T-cell (primary cell): ENCODE measurements around the gene ZNF280D. TPM values are rescaled to one million over a fixed set of nuclear protein-coding genes. Genes with fewer than 3 reads are reported as not detected.

ENCODE experiments used
- ATAC-seq, 4 experiments: fragments of 200-7000 bp in 3 of 4; fragments of 150-1000 bp in 1 of 4; cut with Tn5 transposase; replicated peaks in 1 of 4; 1 replicate in 3 of 4; 2 replicates in 1 of 4; pipeline ENCODE4 v1.10.0; 2021; ENCODE audit warnings: moderate library complexity in 3 of 4, mild to moderate bottlenecking in 2 of 4, moderate number of reproducible peaks in 1 of 4
- CTCF ChIA-PET, 2 donors: fragments of 300-600 bp; sonication (Branson Sonifier 250); formaldehyde crosslinking; loops; one replicate each; lab custom pipeline; 2022; ENCODE audit warnings: antibody characterized with exemption in 2 of 2; lab: Charles Lee
- POLR2A ChIA-PET, 2 donors: fragments of 300-600 bp; sonication (Branson Sonifier 250); formaldehyde crosslinking; loops; one replicate each; lab custom pipeline; 2022; ENCODE audit warnings: antibody characterized with exemption in 2 of 2; lab: Charles Lee
- DNase-seq, 35 experiments: peaks; one replicate each; pipeline versions ENCODE4 v3.0.0 to v3.0.0-alpha.2; 2013 to 2023
- H3K27ac ChIP-seq: one replicate; pipeline ENCODE4 v1.5.1; 2013; ENCODE audit warnings: low read length
- H3K27me3 ChIP-seq, 2 experiments: replicated peaks in 1 of 2; 1 replicate in 1 of 2; 2 replicates in 1 of 2; pipeline versions ENCODE4 v1.6.1 to v1.7.0; 2013; ENCODE audit warnings: low read length in 1 of 2, mixed read lengths in 1 of 2; ENCODE audit not compliant: control insufficient read depth in 2 of 2, insufficient read depth in 2 of 2; ENCODE audit errors: extremely low read depth in 1 of 2
- H3K36me3 ChIP-seq, 2 donors: 1 replicate in 1 of 2; 2 replicates in 1 of 2; pipeline versions ENCODE4 v1.6.1 to v1.7.0; 2013; ENCODE audit warnings: low read length in 1 of 2; ENCODE audit not compliant: control insufficient read depth in 2 of 2, insufficient read depth in 1 of 2; ENCODE audit errors: extremely low read depth in 1 of 2
- H3K4me1 ChIP-seq, 2 experiments: 1 replicate in 1 of 2; 2 replicates in 1 of 2; pipeline versions ENCODE4 v1.6.1 to v1.7.0; 2013; ENCODE audit warnings: low read length in 2 of 2, mixed read lengths in 1 of 2; ENCODE audit not compliant: insufficient read depth in 2 of 2, control insufficient read depth in 1 of 2; ENCODE audit errors: extremely low read depth in 1 of 2
- H3K4me3 ChIP-seq, 2 donors: 1 replicate in 1 of 2; 2 replicates in 1 of 2; pipeline versions ENCODE4 v1.5.1 to v1.7.0; 2013; ENCODE audit warnings: mild to moderate bottlenecking in 2 of 2, low read length in 1 of 2, moderate library complexity in 1 of 2; ENCODE audit not compliant: control insufficient read depth in 1 of 2; ENCODE audit errors: extremely low read depth in 1 of 2
- H3K9me3 ChIP-seq: 2 replicates; pipeline ENCODE4 v1.7.0; 2013
- H3K27ac Mint-ChIP-seq, 2 donors: one replicate each; pipeline ENCODE4 v1.8.0; 2020 to 2021; ENCODE audit warnings: mild to moderate bottlenecking in 2 of 2, mixed read lengths in 2 of 2
- H3K27me3 Mint-ChIP-seq, 2 donors: one replicate each; pipeline ENCODE4 v1.8.0; 2021 to 2022; ENCODE audit warnings: mixed read lengths in 2 of 2
- H3K36me3 Mint-ChIP-seq: one replicate; pipeline ENCODE4 v1.8.0; 2021; ENCODE audit warnings: mixed read lengths
- H3K4me1 Mint-ChIP-seq, 3 donors: one replicate each; pipeline ENCODE4 v1.8.0; 2020 to 2022; ENCODE audit warnings: mixed read lengths in 3 of 3, mild to moderate bottlenecking in 1 of 3
- H3K4me3 Mint-ChIP-seq, 3 donors: one replicate each; pipeline ENCODE4 v1.8.0; 2020 to 2022; ENCODE audit warnings: mild to moderate bottlenecking in 3 of 3, mixed read lengths in 3 of 3, moderate library complexity in 3 of 3
- H3K9me3 Mint-ChIP-seq, 3 donors: one replicate each; pipeline ENCODE4 v1.8.0; 2020 to 2022; ENCODE audit warnings: mixed read lengths in 3 of 3
- WGBS: methylation state at CpG from one replicate; pipeline ENCODE4 v1.1.5; 2013; ENCODE audit warnings: missing lambda C conversion rate; ENCODE audit not compliant: insufficient coverage; 5-methylcytosine and 5-hydroxymethylcytosine counted together
- total RNA-seq, 35 experiments: library from RNA in 6 of 35; stranded (reverse) in 6 of 35; fragments of 120-200 nt in 1 of 35; gene quantifications; one replicate each; pipeline versions ENCODE4 v1.2.1 to v1.2.4 and lab custom pipeline; 2013 to 2026

The ZNF280D gene
- total RNA-seq, 5 donors from 2014 or later (not counting 1 experiment from before 2014, with no cell fraction given) = 29.1 to 39.5 (median 32.4) TPM

- no peak for DNase-seq
- no peak overlapping the region for H3K4me3 ChIP-seq
- no peak for ATAC-seq
- H3K9me3 ChIP-seq = no peaks in the 10 kb centered on the region
- peaks cover 14 to 18% (median 15%) of the 10 kb centered on the region in 3 donors for H3K4me1 Mint-ChIP-seq
- H3K9me3 Mint-ChIP-seq = no peaks in the 10 kb centered on the region
- no peaks in the 10 kb centered on the region for H3K36me3 ChIP-seq
- no peaks in the 10 kb centered on the region for H3K27me3 ChIP-seq
- no peak overlapping the region for H3K27ac Mint-ChIP-seq
- no peak overlapping the region for H3K27ac ChIP-seq
- no peaks in the 10 kb centered on the region for H3K27me3 Mint-ChIP-seq
- H3K4me3 Mint-ChIP-seq = no peak overlapping the region
- CTCF ChIA-PET = interaction anchor here in 1 of 2 donors (0.7 kb wide), 2 partner anchors 25 to 46 kb away, joined by 3 read pairs; no protein-coding TSS in a partner anchor
- no peaks in the 10 kb centered on the region for H3K36me3 Mint-ChIP-seq
- POLR2A ChIA-PET = no interaction called here
- H3K4me1 ChIP-seq = no peaks in the 10 kb centered on the region
Measured at GRCh38 chr15:56765251-56765650, 31.9 kb upstream of the ZNF280D start.

- H3K4me3 Mint-ChIP-seq = no peak overlapping the region
- H3K27me3 Mint-ChIP-seq = no peaks in the 10 kb centered on the region
- Histone ChIP-seq H3K4me1 (no peaks in the 10 kb centered on the region), H3K9me3 (no peaks in the 10 kb centered on the region), H3K27ac (no peak overlapping the region), H3K36me3 (no peaks in the 10 kb centered on the region), H3K4me3 (no peak overlapping the region), H3K27me3 (no peaks in the 10 kb centered on the region)
- no peak overlapping the region for H3K27ac Mint-ChIP-seq
- no peaks in the 10 kb centered on the region for H3K36me3 Mint-ChIP-seq
- ATAC-seq (no peak), DNase-seq (no peak)
- WGBS = no CpG with 5 or more reads among the region's 1 CpG
- peaks cover 14 to 18% (median 15%) of the 10 kb centered on the region in 3 donors for H3K4me1 Mint-ChIP-seq
- POLR2A ChIA-PET = no interaction called here
- CTCF ChIA-PET = interaction anchor here in 1 of 2 donors (0.6 kb wide), 1 partner anchor 65 kb away, joined by 3 read pairs; no protein-coding TSS in a partner anchor
- no peaks in the 10 kb centered on the region for H3K9me3 Mint-ChIP-seq
Measured at GRCh38 chr15:56763141-56763895, 30.0 kb upstream of the ZNF280D start.

- Histone ChIP-seq H3K36me3 (no peaks in the 10 kb centered on the region), H3K4me1 (no peaks in the 10 kb centered on the region), H3K27me3 (no peaks in the 10 kb centered on the region), H3K27ac (no peak overlapping the region), H3K4me3 (no peak overlapping the region), H3K9me3 (no peaks in the 10 kb centered on the region)
- DNase-seq = no peak
- CTCF ChIA-PET = interaction anchor here in 1 of 2 donors (0.7 kb wide), 1 partner anchor 39 kb away, joined by 7 read pairs; no protein-coding TSS in a partner anchor
- no peak overlapping the region for H3K4me3 Mint-ChIP-seq
- H3K27me3 Mint-ChIP-seq = no peaks in the 10 kb centered on the region
- no peak for ATAC-seq
- H3K4me1 Mint-ChIP-seq = peaks cover 2 to 4% (median 3%) of the 10 kb centered on the region in 3 donors
- no peaks in the 10 kb centered on the region for H3K9me3 Mint-ChIP-seq
- H3K36me3 Mint-ChIP-seq = no peaks in the 10 kb centered on the region
- POLR2A ChIA-PET = no interaction called here
- H3K27ac Mint-ChIP-seq = no peak overlapping the region
Measured at GRCh38 chr15:56760186-56760585, 26.9 kb upstream of the ZNF280D start.

- no peaks in the 10 kb centered on the region for H3K36me3 ChIP-seq
- ATAC-seq (no peak), DNase-seq (no peak)
- Mint-ChIP-seq H3K36me3 (no peaks in the 10 kb centered on the region), H3K4me1 (no peaks in the 10 kb centered on the region), H3K27ac (no peak overlapping the region), H3K9me3 (no peaks in the 10 kb centered on the region), H3K4me3 (no peak overlapping the region), H3K27me3 (peaks cover 0 to 2% of the 10 kb centered on the region in 2 donors)
- CTCF ChIA-PET = interaction anchor here in 1 of 2 donors (0.7 kb wide), 1 partner anchor 40 kb away, joined by 7 read pairs; no protein-coding TSS in a partner anchor
- H3K4me3 ChIP-seq = no peak overlapping the region
- H3K27ac ChIP-seq = no peak overlapping the region
- 95% methylated on average over 2 of the region's 5 CpGs for WGBS
- no peaks in the 10 kb centered on the region for H3K4me1 ChIP-seq
- POLR2A ChIA-PET = no interaction called here
- no peaks in the 10 kb centered on the region for H3K27me3 ChIP-seq
- H3K9me3 ChIP-seq = no peaks in the 10 kb centered on the region
Measured at GRCh38 chr15:56759450-56759845, 26.1 kb upstream of the ZNF280D start.

- Histone ChIP-seq H3K27me3 (no peaks in the 10 kb centered on the region), H3K4me1 (no peaks in the 10 kb centered on the region), H3K9me3 (no peaks in the 10 kb centered on the region), H3K4me3 (no peak overlapping the region), H3K36me3 (no peaks in the 10 kb centered on the region), H3K27ac (no peak overlapping the region)
- Mint-ChIP-seq H3K36me3 (no peaks in the 10 kb centered on the region), H3K27ac (no peak overlapping the region), H3K4me3 (no peak overlapping the region), H3K9me3 (no peaks in the 10 kb centered on the region), H3K27me3 (peaks cover 0 to 2% of the 10 kb centered on the region in 2 donors), H3K4me1 (no peaks in the 10 kb centered on the region)
- CTCF ChIA-PET = no interaction called here
- POLR2A ChIA-PET = no interaction called here
- 80% methylated on average over 1 of the region's 2 CpGs for WGBS
- DNase-seq = no peak
- ATAC-seq = no peak
Measured at GRCh38 chr15:56758770-56759449, 25.6 kb upstream of the ZNF280D start.

- CTCF ChIA-PET = interaction anchor here in 1 of 2 donors (0.5 kb wide), 1 partner anchor 1319 kb away, joined by 3 read pairs; no protein-coding TSS in a partner anchor
- Mint-ChIP-seq H3K4me1 (no peaks in the 10 kb centered on the region), H3K9me3 (no peaks in the 10 kb centered on the region), H3K36me3 (no peaks in the 10 kb centered on the region), H3K27ac (no peak overlapping the region), H3K4me3 (no peak overlapping the region), H3K27me3 (peaks cover 0 to 2% of the 10 kb centered on the region in 2 donors)
- DNase-seq (no peak), ATAC-seq (no peak)
- H3K9me3 ChIP-seq = no peaks in the 10 kb centered on the region
- no peaks in the 10 kb centered on the region for H3K27me3 ChIP-seq
- H3K27ac ChIP-seq = no peak overlapping the region
- H3K4me1 ChIP-seq = no peaks in the 10 kb centered on the region
- no peak overlapping the region for H3K4me3 ChIP-seq
- no peaks in the 10 kb centered on the region for H3K36me3 ChIP-seq
- POLR2A ChIA-PET = no interaction called here
- WGBS = 71% methylated on average over 2 of the region's 3 CpGs
Measured at GRCh38 chr15:56757875-56758274, 24.6 kb upstream of the ZNF280D start.
